GM12878 (cell line): ENCODE data around the gene TTC31. TPM values are rescaled to one million over a fixed set of nuclear protein-coding genes. Genes with fewer than 3 reads are reported as not detected.
A peak's percentile ranks its signal among the peaks of the same experiment; 100 is the strongest.
"Not testable (repeated sequence)": the region's sequence is repeated elsewhere in the genome, so short reads cannot be mapped to it uniquely, and the experiment has no call there.

Experiments used
- ATAC-seq: fragments of 200-7000 bp; cut with Tn5 transposase; 3 replicates; pipeline ENCODE4 v1.9.1; 2020; ENCODE audit warnings: mild to moderate bottlenecking, moderate library complexity
- BruUV-seq: library from RNA; stranded (reverse); fragments of 400-500 nt; replicated peaks from 2 replicates; lab custom pipeline; 2021; lab: Mats Ljungman, UMichigan
- CTCF ChIA-PET: fragments of 300-600 bp; sonication (Branson Sonifier 250); formaldehyde crosslinking; extraction: SDS; loops from one replicate; lab custom pipeline; 2021; ENCODE audit warnings: inconsistent platforms; lab: Yijun Ruan, JAX
- POLR2A ChIA-PET: fragments of 350-600 bp; formaldehyde crosslinking; extraction: SDS; loops from one replicate; lab custom pipeline; 2021; ENCODE audit warnings: inconsistent platforms; lab: Charles Lee
- RAD21 ChIA-PET: fragments of 300-600 bp; sonication (Branson Sonifier 250); formaldehyde crosslinking; loops from one replicate; lab custom pipeline; 2023; ENCODE audit warnings: antibody characterized with exemption; ENCODE audit not compliant: unreplicated experiment; lab: Charles Lee
- SMC1A ChIA-PET: fragments of 300-600 bp; sonication (Branson Sonifier 250); formaldehyde crosslinking; loops from one replicate; lab custom pipeline; 2023; ENCODE audit not compliant: unreplicated experiment, uncharacterized antibody; lab: Charles Lee
- DNase-seq: peaks from one replicate; pipeline ENCODE4 v3.0.0-alpha.2; 2011; ENCODE audit warnings: low read depth, low spot score
- FAIRE-seq: peaks from 3 replicates; lab custom pipeline; 2011; peaks lifted over from hg19 to GRCh38; lab: Jason Lieb, UNC
- H2AFZ ChIP-seq: 2 replicates; pipeline ENCODE4 v1.6.0; 2011; ENCODE audit warnings: low read depth, low read length, control low read depth; ENCODE audit not compliant: control insufficient read depth
- H3K27ac ChIP-seq: 2 replicates; pipeline ENCODE4 v1.5.1; 2011; ENCODE audit warnings: control low read depth; ENCODE audit not compliant: control insufficient read depth, insufficient read depth
- H3K27me3 ChIP-seq, 2 experiments: replicated peaks in 1 of 2; 2 replicates each; pipeline versions ENCODE4 v1.6.0 to v1.6.1; 2011; ENCODE audit warnings: low read length in 1 of 2; ENCODE audit not compliant: control insufficient read depth in 2 of 2, insufficient read depth in 2 of 2
- H3K36me3 ChIP-seq, 2 experiments: 2 replicates each; pipeline ENCODE4 v1.5.1; 2011; ENCODE audit warnings: low read length in 1 of 2; ENCODE audit not compliant: control insufficient read depth in 2 of 2, insufficient read depth in 2 of 2
- H3K4me1 ChIP-seq: 2 replicates; pipeline ENCODE4 v1.6.1; 2011; ENCODE audit warnings: mild to moderate bottlenecking, low read length, moderate library complexity, mixed read lengths; ENCODE audit not compliant: control insufficient read depth, insufficient read depth
- H3K4me2 ChIP-seq: 2 replicates; pipeline ENCODE4 v1.6.0; 2011; ENCODE audit warnings: control low read depth; ENCODE audit not compliant: control insufficient read depth, insufficient read depth
- H3K4me3 ChIP-seq: fragments of 200-600 bp; sonication (generic); 2 replicates; pipeline ENCODE4 v1.5.1; 2016
- H3K79me2 ChIP-seq: 2 replicates; pipeline ENCODE4 v1.6.0; 2011; ENCODE audit warnings: low read length; ENCODE audit not compliant: control insufficient read depth, insufficient read depth
- H3K9ac ChIP-seq: 2 replicates; pipeline ENCODE4 v1.8.0; 2011; ENCODE audit warnings: low read length, control low read depth, mixed read lengths; ENCODE audit not compliant: control insufficient read depth, insufficient read depth
- H3K9me3 ChIP-seq: replicated peaks from 3 replicates; pipeline ENCODE4 v1.5.1; 2011; ENCODE audit warnings: mild to moderate bottlenecking, low read length; ENCODE audit not compliant: control insufficient read depth, insufficient read depth
- H4K20me1 ChIP-seq: 2 replicates; pipeline ENCODE4 v1.6.0; 2011; ENCODE audit not compliant: control insufficient read depth, insufficient read depth
- HDAC6 ChIP-seq: fragments of 200-600 bp; sonication (generic); IDR thresholded peaks from one replicate; pipeline ENCODE4 v1.8.0; 2017; ENCODE audit warnings: antibody characterized with exemption; ENCODE audit not compliant: unreplicated experiment
- POLR2A ChIP-seq: IDR thresholded peaks from 2 replicates; pipeline ENCODE4 v1.6.1; 2011; ENCODE audit warnings: low read depth, mild to moderate bottlenecking, low read length
- ZNF384 ChIP-seq: IDR thresholded peaks from 2 replicates; pipeline ENCODE4 v1.6.1; 2012; ENCODE audit warnings: low read depth, mild to moderate bottlenecking, low read length, improper control_type of control experiment, borderline replicate concordance
- WGBS: methylation state at CpG from one replicate; pipeline ENCODE4 v1.1.6; 2016; ENCODE audit warnings: low lambda C conversion rate; ENCODE audit not compliant: insufficient replicate concordance, insufficient coverage; ENCODE audit errors: missing lambda C conversion rate; 5-methylcytosine and 5-hydroxymethylcytosine counted together
- in situ Hi-C: fragments of 300-500 bp; cut with MboI; formaldehyde crosslinking; loops from 9 replicates; pipeline ENCODE4 v1.14.3; 2018; ENCODE audit warnings: mixed read lengths
- intact Hi-C: fragments of 100-400 bp; cut with micrococcal nuclease; formaldehyde crosslinking; loops from one replicate; pipeline ENCODE4 v1.14.2; 2022; ENCODE audit not compliant: unreplicated experiment
- polyA plus RNA-seq, 11 experiments: library from polyadenylated mRNA; depleted of rRNA in 4 of 11; unstranded in 6 of 11; stranded (reverse) in 5 of 11; fragments of >200 nt; fragmentation: Nextera tagmentation in 4 of 11; fragmentation: Illumina TruSeq in 1 of 11; extraction: Ambion mirVana in 4 of 11; extraction: Trizol in 1 of 11; gene quantifications; 1 replicate in 1 of 11; 2 replicates in 10 of 11; pipeline versions ENCODE4 v1.2.1 to v1.2.3, GENCODE V29; 2011 to 2016; ENCODE audit warnings: inconsistent platforms in 2 of 11, missing spikeins in 2 of 11, low read depth in 1 of 11
- total RNA-seq, 4 experiments: library from RNA; depleted of rRNA in 3 of 4; stranded (reverse); fragments of >200 nt in 3 of 4; fragmentation: Illumina TruSeq in 1 of 4; extraction: Trizol in 1 of 4; gene quantifications; 2 replicates each; pipeline versions ENCODE4 v1.2.1 to v1.2.3, GENCODE V29; 2013 to 2021

Gene TTC31
- total and polyA plus RNA-seq, 10 of the 15 experiments (the other 5 are each of a cell fraction or from before 2014, with no cell fraction given), result 6.5 to 34.9 (median 25.9) TPM

DNA sequence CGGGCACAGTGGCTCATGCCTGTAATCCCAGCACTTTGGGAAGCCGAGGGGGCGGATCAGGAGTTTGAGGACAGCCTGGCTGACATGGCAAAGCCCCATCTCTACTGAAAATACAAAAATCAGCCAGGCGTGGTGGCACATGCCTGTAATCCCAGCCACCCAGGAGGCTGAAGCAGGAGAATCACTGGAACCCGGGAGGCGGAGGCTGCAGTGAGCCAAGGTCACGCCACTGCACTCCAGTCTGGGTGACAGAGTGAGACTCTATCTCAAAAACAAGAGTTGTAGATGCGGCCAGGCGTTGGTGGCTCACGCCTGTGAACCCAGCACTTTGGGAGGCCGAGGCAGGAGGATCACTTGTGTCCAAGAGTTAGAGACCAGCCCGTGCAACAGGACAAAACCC, 12.1 kb upstream of the TTC31 start:
- ChIA-PET POLR2A (interaction anchor here (0.6 to 2.7 kb wide), 5 partner anchors 11 to 149 kb away, joined by 3 to 14 read pairs (median 3); partner anchors contain the start of gene WBP1), CTCF (interaction anchor here (1.0 to 2.7 kb wide), 2 partner anchors 11 to 19 kb away, joined by 3 to 20 read pairs; partner anchors contain the start of genes CCDC142 and TTC31)
- H3K9ac ChIP-seq, FAIRE-seq, ATAC-seq, in situ Hi-C loops, SMC1A ChIA-PET, H3K36me3 ChIP-seq, H4K20me1 ChIP-seq, H2AFZ ChIP-seq, DNase-seq, H3K27ac ChIP-seq, H3K9me3 ChIP-seq, H3K27me3 ChIP-seq, H3K4me2 ChIP-seq, BruUV-seq, intact Hi-C loops, H3K4me3 ChIP-seq, RAD21 ChIA-PET, H3K4me1 ChIP-seq: not testable (repeated sequence)
- H3K79me2 ChIP-seq, result peaks cover 14% of the 10 kb centered on the region
- 93% methylated on average over 12 of the region's 12 CpGs for WGBS

DNA sequence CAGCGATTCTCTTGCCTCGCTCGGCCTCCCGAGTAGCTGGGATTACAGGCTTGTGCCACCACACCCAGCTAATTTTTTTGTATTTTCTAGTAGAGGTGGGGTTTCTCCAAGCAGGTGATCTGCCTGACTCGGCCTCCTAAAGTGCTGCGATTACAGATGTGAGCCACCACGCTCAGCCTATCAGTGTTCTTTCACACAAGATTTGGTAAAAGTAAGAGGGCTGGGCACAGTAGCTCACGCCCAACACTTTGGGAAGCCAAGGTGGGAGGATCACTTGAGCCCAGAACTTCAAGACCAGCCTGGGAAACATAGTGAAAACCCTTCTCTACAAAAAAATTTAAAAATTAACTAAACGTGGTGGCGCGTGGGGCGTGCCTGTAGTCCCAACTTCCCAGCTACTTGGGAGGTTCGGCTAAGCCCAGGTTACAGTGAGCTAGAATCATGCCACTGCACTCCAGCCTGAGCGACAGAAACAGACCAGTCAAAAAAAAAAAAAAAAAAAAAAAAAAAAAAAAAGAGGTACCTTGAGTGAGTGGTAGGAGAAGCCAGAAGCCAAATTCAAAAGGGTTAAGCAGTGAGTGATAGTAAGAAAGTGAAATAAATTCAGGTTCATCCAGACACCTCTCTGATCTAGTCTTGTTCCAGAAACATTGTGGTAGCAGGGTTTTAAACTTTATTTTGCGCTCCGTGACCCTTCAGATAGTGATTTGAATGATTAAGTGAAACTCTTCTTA, 11.4 kb upstream of the TTC31 start:
- intact Hi-C loops (no loop called here), in situ Hi-C loops (no loop called here)
- ChIA-PET SMC1A (no interaction called here), RAD21 (interaction anchor here (0.9 to 2.1 kb wide), 2 partner anchors 10 to 14 kb away, joined by 3 to 20 read pairs; partner anchors contain the start of genes CCDC142, TTC31 and WBP1), POLR2A (interaction anchor here (0.6 to 2.7 kb wide), 7 partner anchors 10 to 148 kb away, joined by 3 to 14 read pairs (median 4); partner anchors contain the start of genes INO80B and WBP1), CTCF (interaction anchor here (1.0 to 2.7 kb wide), 3 partner anchors 10 to 117 kb away, joined by 3 to 20 read pairs (median 9); partner anchors contain the start of genes CCDC142 and TTC31)
- DNase-seq (no peak), ATAC-seq (no peak), FAIRE-seq (peak; percentile 49)
- WGBS, result 66% methylated on average over 16 of the region's 16 CpGs
- peaks cover 0 to 3% of the 10 kb centered on the region in 2 experiments; a peak in 2 of 4 replicates for H3K36me3 ChIP-seq
- no peaks in the 10 kb centered on the region for H3K9me3 ChIP-seq
- H3K27me3 ChIP-seq, result no peaks in the 10 kb centered on the region
- peak overlapping the region; percentile 89 for H3K4me3 ChIP-seq
- 0 out of 2 replicates have a peak, but pooled peaks cover 6% of the 10 kb centered on the region for H3K4me1 ChIP-seq
- BruUV-seq, result no TSS peak
- no peaks in the 10 kb centered on the region for H4K20me1 ChIP-seq
- H3K79me2 ChIP-seq, result peaks cover 10% of the 10 kb centered on the region
- H2AFZ ChIP-seq, result no peak overlapping the region
- H3K9ac ChIP-seq, result peak overlapping the region; percentile 85
- H3K27ac ChIP-seq, result peak overlapping the region; percentile 93
- TF ChIP-seq POLR2A (no peak), HDAC6 (no peak), ZNF384 (peak; percentile 58; the same call in 1 of the 2 replicates)
- peak overlapping the region; percentile 99 for H3K4me2 ChIP-seq
